Fibroblast of lung (primary cell): ENCODE data around the gene NPTX2. TPM values are rescaled to one million over a fixed set of nuclear protein-coding genes. Genes with fewer than 3 reads are reported as not detected.

Experiments
- DNase-seq, 2 donors: peaks; one replicate each; pipeline versions ENCODE4 v3.0.0 to v3.0.0-alpha.2; 2010; ENCODE audit warnings: low read depth in 2 of 2
- H2AFZ ChIP-seq: 2 replicates; pipeline ENCODE4 v1.5.1; 2012; ENCODE audit warnings: low read length, control low read depth, inconsistent platforms
- H3K27ac ChIP-seq: 2 replicates; pipeline ENCODE4 v1.5.1; 2011; ENCODE audit warnings: low read length, control low read depth; ENCODE audit not compliant: insufficient read depth
- H3K27me3 ChIP-seq: 2 replicates; pipeline ENCODE4 v1.5.1; 2011; ENCODE audit warnings: mild to moderate bottlenecking, low read length; ENCODE audit not compliant: control insufficient read depth, insufficient read depth
- H3K36me3 ChIP-seq: 2 replicates; pipeline ENCODE4 v1.5.1; 2011; ENCODE audit warnings: low read length; ENCODE audit not compliant: control insufficient read depth, insufficient read depth
- H3K4me1 ChIP-seq: 2 replicates; pipeline ENCODE4 v1.5.1; 2011; ENCODE audit warnings: low read length; ENCODE audit not compliant: control insufficient read depth, insufficient read depth; ENCODE audit errors: extremely low read depth
- H3K4me2 ChIP-seq: 2 replicates; pipeline ENCODE4 v1.5.1; 2011; ENCODE audit warnings: low read length, control low read depth; ENCODE audit not compliant: insufficient read depth; ENCODE audit errors: extremely low read depth
- H3K4me3 ChIP-seq, 4 experiments: fragments of 200-600 bp in 1 of 4; sonication (generic) in 1 of 4; replicated peaks in 1 of 4; 2 replicates each; pipeline ENCODE4 v1.5.1; 2011 to 2016; ENCODE audit warnings: low read length in 4 of 4, low read depth in 3 of 4, mild to moderate bottlenecking in 3 of 4, control low read depth in 2 of 4, inconsistent platforms in 1 of 4, mixed read lengths in 1 of 4; ENCODE audit not compliant: insufficient read depth in 1 of 4; ENCODE audit errors: control extremely low read depth in 1 of 4
- H3K79me2 ChIP-seq: 2 replicates; pipeline ENCODE4 v1.5.1; 2012; ENCODE audit warnings: mild to moderate bottlenecking, low read length, inconsistent platforms; ENCODE audit not compliant: control insufficient read depth, insufficient read depth
- H3K9ac ChIP-seq: 2 replicates; pipeline ENCODE4 v1.5.1; 2011; ENCODE audit warnings: mild to moderate bottlenecking, low read length, control low read depth; ENCODE audit not compliant: insufficient read depth
- H3K9me3 ChIP-seq: 2 replicates; pipeline ENCODE4 v1.5.1; 2012; ENCODE audit warnings: low read depth, low read length; ENCODE audit not compliant: control insufficient read depth, insufficient read depth
- H4K20me1 ChIP-seq: 2 replicates; pipeline ENCODE4 v1.5.1; 2011; ENCODE audit warnings: low read length; ENCODE audit not compliant: control insufficient read depth, insufficient read depth; ENCODE audit errors: extremely low read depth
- EZH2 ChIP-seq: IDR thresholded peaks from 2 replicates; pipeline ENCODE4 v1.5.1; 2012; ENCODE audit warnings: low read length, control low read depth, mild to moderate bottlenecking; ENCODE audit errors: missing control alignments
- polyA minus RNA-seq: library from RNA; depleted of rRNA, polyadenylated mRNA; stranded (reverse); fragments of >200 nt; gene quantifications from 2 replicates; pipeline ENCODE4 v1.2.3, GENCODE V29; 2011; ENCODE audit warnings: low replicate concordance
- polyA plus RNA-seq, 2 donors: library from polyadenylated mRNA; depleted of rRNA in 1 of 2; stranded (reverse) in 1 of 2; unstranded in 1 of 2; fragments of >200 nt; gene quantifications; 2 replicates each; pipeline ENCODE4 v1.2.1, GENCODE V29; 2011 to 2012; ENCODE audit warnings: missing spikeins in 1 of 2
- total RNA-seq: library from RNA; depleted of rRNA; stranded (reverse); fragments of >200 nt; gene quantifications from 2 replicates; pipeline ENCODE4 v1.2.1, GENCODE V29; 2014
- TF ChIP-seq, protein P1 (sequence below), 2 donors: IDR thresholded peaks in 1 of 2; conservative IDR thresholded peaks in 1 of 2; 1 replicate in 1 of 2; 2 replicates in 1 of 2; pipeline ENCODE4 v1.5.1; 2011 to 2012; ENCODE audit warnings: low read length in 2 of 2, control low read depth in 1 of 2, inconsistent platforms in 1 of 2, low read depth in 1 of 2, mild to moderate bottlenecking in 1 of 2

NPTX2 gene, protein sequence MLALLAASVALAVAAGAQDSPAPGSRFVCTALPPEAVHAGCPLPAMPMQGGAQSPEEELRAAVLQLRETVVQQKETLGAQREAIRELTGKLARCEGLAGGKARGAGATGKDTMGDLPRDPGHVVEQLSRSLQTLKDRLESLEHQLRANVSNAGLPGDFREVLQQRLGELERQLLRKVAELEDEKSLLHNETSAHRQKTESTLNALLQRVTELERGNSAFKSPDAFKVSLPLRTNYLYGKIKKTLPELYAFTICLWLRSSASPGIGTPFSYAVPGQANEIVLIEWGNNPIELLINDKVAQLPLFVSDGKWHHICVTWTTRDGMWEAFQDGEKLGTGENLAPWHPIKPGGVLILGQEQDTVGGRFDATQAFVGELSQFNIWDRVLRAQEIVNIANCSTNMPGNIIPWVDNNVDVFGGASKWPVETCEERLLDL
- total RNA-seq (under 0.01 and 0.26 TPM in 2 replicates), polyA plus RNA-seq (0.03 TPM in 2 replicates), polyA minus RNA-seq (0.48 TPM in 1 of 2 replicates, not detected in the other)
- polyA plus RNA-seq (2012) = not detected in 2 replicates

DNA sequence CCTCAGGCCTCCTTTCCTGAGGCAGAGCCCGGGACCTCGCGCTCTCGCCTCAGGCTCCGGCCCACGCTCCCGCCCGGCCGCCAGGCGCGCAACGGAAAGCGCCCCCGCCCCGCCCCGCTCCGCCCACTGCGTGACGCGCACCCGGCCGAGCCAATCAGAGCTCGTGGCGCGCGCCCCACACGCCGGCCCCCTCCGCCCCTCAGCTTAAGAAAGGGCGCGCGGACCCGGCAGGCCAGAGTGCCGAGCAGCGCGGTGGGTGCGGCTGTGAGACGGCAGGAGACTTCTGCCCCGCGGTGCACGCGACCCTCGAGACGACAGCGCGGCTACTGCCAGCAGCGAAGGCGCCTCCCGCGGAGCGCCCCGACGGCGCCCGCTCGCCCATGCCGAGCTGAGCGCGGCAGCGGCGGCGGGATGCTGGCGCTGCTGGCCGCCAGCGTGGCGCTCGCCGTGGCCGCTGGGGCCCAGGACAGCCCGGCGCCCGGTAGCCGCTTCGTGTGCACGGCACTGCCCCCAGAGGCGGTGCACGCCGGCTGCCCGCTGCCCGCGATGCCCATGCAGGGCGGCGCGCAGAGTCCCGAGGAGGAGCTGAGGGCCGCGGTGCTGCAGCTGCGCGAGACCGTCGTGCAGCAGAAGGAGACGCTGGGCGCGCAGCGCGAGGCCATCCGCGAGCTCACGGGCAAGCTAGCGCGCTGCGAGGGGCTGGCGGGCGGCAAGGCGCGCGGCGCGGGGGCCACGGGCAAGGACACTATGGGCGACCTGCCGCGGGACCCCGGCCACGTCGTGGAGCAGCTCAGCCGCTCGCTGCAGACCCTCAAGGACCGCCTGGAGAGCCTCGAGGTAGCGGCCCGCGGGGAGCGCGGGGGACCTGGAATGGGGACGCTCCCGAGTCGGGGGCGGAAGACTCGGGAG is at the start of gene NPTX2:
Gene NPTX2 (plus strand): TSS at position 235 of the 909 bp plus-strand sequence. CDS start 177 bp downstream, at position 412.
- no peak for TF ChIP-seq EZH2
- TF ChIP-seq, protein P1, sequence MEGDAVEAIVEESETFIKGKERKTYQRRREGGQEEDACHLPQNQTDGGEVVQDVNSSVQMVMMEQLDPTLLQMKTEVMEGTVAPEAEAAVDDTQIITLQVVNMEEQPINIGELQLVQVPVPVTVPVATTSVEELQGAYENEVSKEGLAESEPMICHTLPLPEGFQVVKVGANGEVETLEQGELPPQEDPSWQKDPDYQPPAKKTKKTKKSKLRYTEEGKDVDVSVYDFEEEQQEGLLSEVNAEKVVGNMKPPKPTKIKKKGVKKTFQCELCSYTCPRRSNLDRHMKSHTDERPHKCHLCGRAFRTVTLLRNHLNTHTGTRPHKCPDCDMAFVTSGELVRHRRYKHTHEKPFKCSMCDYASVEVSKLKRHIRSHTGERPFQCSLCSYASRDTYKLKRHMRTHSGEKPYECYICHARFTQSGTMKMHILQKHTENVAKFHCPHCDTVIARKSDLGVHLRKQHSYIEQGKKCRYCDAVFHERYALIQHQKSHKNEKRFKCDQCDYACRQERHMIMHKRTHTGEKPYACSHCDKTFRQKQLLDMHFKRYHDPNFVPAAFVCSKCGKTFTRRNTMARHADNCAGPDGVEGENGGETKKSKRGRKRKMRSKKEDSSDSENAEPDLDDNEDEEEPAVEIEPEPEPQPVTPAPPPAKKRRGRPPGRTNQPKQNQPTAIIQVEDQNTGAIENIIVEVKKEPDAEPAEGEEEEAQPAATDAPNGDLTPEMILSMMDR (conservative IDR thresholded peaks at IDR 0.05 in 1 of 2, IDR thresholded peaks at IDR 0.05 in 1 of 2; ENCODE audit: low read depth in 1 of 2, low read length in 2 of 2) = no peak
- H2AFZ ChIP-seq = no peak within 1 kb of the TSS
- no peak within 1 kb of the TSS for H3K4me2 ChIP-seq
- no peaks in the 10 kb centered on the region for H3K4me1 ChIP-seq
- no peak within 1 kb of the TSS for H3K27ac ChIP-seq
- no peaks in the 10 kb centered on the region for H4K20me1 ChIP-seq
- H3K9me3 ChIP-seq = no peaks in the 10 kb centered on the region
- DNase-seq = peak in 1 of 2 donors; percentile 19
- no peaks in the 10 kb centered on the region for H3K27me3 ChIP-seq
- H3K9ac ChIP-seq = no peak within 1 kb of the TSS
- no peak within 1 kb of the TSS for H3K4me3 ChIP-seq
- no peaks in the 10 kb centered on the region for H3K36me3 ChIP-seq
- H3K79me2 ChIP-seq = no peaks in the 10 kb centered on the region

DNA sequence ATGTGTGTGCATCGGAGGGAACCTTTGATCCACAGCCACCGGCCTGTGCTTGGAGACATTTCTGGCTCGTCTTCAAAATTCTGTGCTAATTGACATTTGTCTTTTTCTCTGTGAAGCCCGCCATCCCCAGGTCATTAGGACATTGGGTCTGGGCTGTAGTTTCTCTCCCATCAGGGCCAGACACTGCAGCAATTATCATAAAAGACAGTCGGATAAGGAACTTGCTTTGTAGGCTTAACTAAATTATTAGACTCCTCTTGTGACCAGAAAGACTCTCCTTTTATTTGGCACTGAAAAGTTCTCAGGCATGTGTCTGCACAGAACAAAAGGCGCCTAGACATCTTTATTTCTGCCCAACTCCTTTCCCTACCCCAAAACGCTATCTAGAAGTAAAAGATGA is 49.1 kb upstream of the NPTX2 start:
- H4K20me1 ChIP-seq = no peaks in the 10 kb centered on the region
- H3K9me3 ChIP-seq = no peaks in the 10 kb centered on the region
- H3K4me3 ChIP-seq = no peak overlapping the region
- no peak overlapping the region for H3K27ac ChIP-seq
- no peaks in the 10 kb centered on the region for H3K79me2 ChIP-seq
- no peaks in the 10 kb centered on the region for H3K36me3 ChIP-seq
- no peak for DNase-seq
- H3K4me2 ChIP-seq = no peak overlapping the region
- no peaks in the 10 kb centered on the region for H3K27me3 ChIP-seq
- H3K4me1 ChIP-seq = no peaks in the 10 kb centered on the region
- TF ChIP-seq, protein P1 (conservative IDR thresholded peaks at IDR 0.05 in 1 of 2, IDR thresholded peaks at IDR 0.05 in 1 of 2; ENCODE audit: low read depth in 1 of 2, low read length in 2 of 2) = no peak
- TF ChIP-seq EZH2 = no peak
- no peak overlapping the region for H2AFZ ChIP-seq
- no peak overlapping the region for H3K9ac ChIP-seq

DNA sequence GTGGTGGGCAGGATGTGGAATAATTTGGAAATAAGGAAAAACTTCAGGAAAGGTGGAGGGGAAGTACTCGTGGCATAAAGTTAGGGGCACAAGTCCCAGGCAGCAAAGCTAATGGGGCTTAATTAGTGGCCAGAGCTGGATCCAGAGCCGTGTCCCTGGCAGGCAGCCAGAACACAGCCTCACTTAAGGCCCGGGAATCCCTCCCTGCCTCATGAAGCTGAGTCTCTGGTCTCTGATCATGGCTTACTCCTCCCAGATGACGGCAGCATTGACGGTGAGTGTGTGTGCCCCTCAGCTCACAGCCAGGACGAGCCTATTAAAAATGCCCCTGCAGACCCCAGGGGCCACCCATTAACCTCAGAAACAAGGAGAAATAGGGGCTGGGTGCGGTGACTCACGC is 48.2 kb upstream of the NPTX2 start:
- no peak overlapping the region for H3K27ac ChIP-seq
- H3K9me3 ChIP-seq = no peaks in the 10 kb centered on the region
- no peak overlapping the region for H3K9ac ChIP-seq
- no peaks in the 10 kb centered on the region for H3K36me3 ChIP-seq
- TF ChIP-seq EZH2 = no peak
- H3K4me3 ChIP-seq = no peak overlapping the region
- DNase-seq = no peak
- H3K4me2 ChIP-seq = no peak overlapping the region
- no peaks in the 10 kb centered on the region for H3K4me1 ChIP-seq
- H3K79me2 ChIP-seq = no peaks in the 10 kb centered on the region
- H4K20me1 ChIP-seq = no peaks in the 10 kb centered on the region
- H2AFZ ChIP-seq = no peak overlapping the region
- H3K27me3 ChIP-seq = no peaks in the 10 kb centered on the region
